Kidney glomerular epithelial cell (primary cell): ENCODE results near the gene MMP25.
"Not testable (repeated sequence)": the region's sequence is repeated elsewhere in the genome, so short reads cannot be mapped to it uniquely, and the experiment has no call there.

Experiments used
- DNase-seq: peaks from one replicate; lab custom pipeline; 2025; lab: John Stamatoyannopoulos, UW

MMP25 gene

GRCh38 chr16:3029491-3030221 is 16.7 kb upstream of the MMP25 start:
- DNase-seq = no peak

DNA sequence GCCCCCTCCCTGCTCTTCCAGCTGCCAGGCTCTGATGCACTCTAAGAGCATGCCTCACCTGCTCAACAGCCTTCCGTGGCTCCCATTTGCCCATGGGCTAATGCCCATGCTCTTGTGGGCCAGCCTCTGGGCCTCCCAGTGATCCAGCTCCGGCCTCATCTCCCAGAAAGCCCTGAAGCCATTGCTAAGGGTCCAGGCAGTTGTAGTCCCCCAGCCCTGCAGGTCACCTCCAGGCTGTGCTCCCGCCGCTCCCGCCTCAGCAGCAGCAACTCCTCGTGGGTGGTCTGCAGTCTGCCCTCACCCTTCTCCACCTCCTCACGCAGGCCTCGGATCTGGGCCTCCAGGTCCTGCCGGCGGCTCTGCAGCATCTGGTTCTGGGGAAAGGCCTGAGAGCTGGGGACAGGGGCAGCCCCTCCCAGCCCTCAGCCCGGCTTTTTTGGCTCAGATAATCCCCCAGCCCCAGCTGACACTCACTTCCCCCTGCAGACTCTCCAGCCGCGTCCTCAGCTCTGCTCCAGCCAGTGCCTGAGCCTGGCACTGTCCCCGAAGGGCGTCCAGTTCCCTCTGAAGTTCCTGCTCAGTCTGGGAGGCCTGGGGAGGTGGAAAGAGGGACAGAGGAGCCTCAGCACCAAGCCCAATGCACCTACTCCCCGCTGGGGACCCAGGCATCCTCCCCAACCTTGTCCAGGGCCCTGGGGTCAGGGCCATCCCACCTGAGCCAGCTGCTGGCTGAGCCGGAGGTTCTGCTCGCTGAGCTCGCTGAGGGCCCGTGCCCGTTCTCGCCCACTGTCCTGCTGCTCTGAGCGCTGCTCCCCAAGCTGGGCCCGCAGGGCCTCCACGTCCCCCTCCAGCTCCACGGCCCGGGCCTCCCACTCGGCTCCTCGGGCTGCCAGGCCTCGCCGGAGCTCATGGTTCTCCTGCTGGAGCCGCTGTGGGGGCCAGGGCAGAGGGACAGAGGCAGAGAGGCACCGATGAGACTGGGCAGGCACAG is 15.8 kb upstream of the MMP25 start:
- no peak for DNase-seq

DNA sequence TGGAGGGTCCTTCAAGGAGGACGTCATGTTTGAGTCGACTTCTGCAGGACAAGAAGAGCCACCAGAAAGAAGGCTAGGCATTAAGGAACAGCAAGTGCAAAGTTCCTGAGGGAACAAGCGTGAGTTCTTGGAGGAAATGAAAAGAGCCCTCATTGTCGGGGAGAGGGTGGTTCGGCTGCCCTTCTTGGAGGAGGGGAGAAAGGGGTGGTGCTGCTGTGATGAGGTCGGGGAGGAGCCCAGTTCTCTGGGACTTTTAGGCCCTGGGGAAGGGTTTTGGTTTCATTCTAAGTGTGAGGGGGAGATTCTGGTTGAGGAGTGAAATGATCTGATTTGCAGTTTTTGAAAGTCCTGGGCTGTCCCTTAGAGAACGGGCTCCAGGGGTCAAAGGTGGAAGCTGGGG is 13.7 kb upstream of the MMP25 start:
- no peak for DNase-seq

GRCh38 chr16:3035289-3035971 is 10.9 kb upstream of the MMP25 start:
- no peak for DNase-seq

- DNase-seq = no peak
These were observed 10.2 kb upstream of the MMP25 start for GRCh38 chr16:3035972-3036725.

DNA sequence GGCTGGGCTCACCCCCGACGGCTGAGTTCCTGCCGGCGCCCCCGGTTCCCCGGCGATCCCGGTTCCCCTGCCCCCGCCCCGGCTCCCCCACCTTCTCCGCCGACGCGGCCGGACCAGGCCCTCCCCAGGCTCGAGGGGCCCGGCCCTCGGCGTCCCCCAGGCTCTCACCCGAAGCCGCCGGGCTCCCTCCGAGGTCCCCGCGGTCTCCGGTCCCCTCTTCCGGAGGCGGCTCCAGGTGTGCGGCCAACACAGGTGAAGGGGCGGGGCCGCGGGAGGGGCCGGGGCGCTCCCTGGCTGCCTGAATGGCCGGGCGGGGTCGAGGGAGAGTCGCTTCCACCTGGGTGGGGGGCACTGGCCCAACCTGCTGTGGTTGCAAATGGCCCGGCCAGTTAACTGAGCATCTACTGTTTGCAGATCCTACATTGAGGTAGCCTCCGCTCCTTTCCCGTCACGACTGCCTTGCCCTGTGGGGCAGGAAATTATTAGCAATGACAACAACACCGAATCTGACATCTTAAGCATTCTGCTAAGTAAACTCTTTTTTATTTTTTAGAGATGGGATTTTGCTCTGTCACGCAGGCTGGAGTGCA is 9.5 kb upstream of the MMP25 start, which contains the start of gene BICDL2:
Gene BICDL2, minus strand, starts transcription at position 219 of the 590 bp plus-strand sequence. CDS start 1,448 bp downstream, outside the sequence.
- no peak for DNase-seq

- DNase-seq = no peak
These were observed 8.1 kb upstream of the MMP25 start for GRCh38 chr16:3038256-3038655.

DNA sequence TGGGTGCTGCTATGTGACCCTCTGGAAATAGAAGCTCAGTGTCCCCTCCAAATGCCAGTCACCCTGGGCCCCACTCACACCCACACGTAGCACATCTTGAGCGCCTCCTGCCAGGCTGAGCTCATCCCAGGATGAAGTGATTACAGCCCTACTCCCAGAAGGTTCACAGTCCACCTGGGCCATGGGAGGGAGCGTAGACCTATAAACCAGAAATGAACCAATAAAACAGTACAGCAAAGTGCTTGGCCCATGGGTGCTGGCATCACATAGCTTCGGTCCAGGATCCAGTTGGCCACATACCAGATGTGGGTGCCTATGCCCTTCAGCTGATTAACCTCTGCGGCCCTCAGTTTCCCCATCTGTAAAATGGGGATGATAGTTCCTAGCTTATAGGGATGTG is 7.5 kb upstream of the MMP25 start:
- DNase-seq = no peak

DNA sequence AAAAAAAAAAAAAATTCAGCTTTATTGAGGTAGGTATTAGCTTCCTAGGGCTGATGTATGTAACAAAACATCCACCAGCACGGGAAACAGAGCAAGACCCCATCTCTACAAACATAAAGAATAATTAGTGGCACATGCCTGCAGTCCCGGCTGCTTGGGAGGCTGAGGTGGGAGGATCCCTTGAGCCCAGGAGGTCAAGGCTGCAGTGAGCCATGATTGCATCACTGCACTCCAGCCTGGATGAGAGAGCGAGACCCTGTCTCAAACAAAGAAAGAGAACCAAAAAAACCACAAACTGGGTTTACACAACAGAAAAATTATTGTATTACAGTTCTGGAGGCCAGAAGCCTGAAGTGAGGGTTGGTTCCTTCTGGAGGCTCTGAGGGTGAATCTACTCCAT is 4.0 kb upstream of the MMP25 start:
- DNase-seq = no peak

DNA sequence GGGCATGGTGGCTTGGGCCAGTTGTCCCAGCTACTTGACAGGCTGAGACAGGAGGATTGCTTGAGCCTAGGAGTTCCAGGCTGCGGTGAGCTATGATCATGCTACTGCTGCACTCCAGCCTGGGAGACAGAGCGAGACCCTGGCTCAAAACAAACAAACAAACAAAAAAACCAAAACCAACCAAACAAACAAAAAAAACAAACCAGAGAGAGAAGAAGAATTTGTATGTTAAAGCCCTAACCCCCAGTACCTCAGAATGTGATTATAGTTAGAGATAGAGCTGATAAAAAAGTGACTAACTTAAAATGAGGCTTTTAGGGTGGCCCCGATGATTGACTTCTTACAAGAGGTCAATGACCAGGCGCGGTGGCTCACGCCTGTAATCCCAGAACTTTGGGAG is 1.7 kb upstream of the MMP25 start:
- DNase-seq = no peak

- no peak for DNase-seq
These were observed 453 bp downstream of the MMP25 start for GRCh38 chr16:3046641-3047386.

DNA sequence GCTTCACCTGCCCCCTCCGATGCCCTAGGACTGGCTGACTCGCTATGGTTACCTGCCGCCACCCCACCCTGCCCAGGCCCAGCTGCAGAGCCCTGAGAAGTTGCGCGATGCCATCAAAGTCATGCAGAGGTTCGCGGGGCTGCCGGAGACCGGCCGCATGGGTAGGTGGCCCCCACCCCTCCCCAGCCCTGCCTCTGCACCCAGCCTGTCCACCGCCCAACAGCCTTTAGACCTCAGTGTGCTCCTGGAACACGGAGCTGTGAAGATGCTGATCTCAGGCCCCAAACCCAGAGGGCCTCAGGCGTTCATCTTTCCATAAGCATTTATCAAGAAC is 993 bp downstream of the MMP25 start:
- DNase-seq = no peak

- no peak for DNase-seq
These were observed 3.6 kb downstream of the MMP25 start for GRCh38 chr16:3049921-3050481.

- no peak for DNase-seq
These were observed 4.1 kb downstream of the MMP25 start for GRCh38 chr16:3050487-3050886.

DNA sequence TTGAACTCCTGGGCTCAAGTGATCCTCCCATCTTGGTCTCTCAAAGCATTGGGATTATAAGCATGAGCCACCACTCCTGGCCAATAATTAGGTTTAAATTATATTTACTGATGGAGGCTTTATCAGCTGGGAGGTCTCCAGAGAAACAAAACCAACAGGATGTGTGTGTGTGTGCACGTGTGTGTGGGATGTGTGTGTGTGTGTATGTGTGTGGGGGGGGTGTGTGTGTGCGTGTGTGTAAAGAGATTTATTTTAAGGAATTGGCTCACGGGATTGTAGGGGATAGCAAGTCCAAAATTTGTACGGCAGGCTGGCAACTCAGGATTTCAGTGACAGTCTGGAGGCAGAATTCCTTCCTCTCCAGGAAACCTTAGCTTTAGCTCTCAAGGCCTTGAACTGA is 4.6 kb downstream of the MMP25 start:
- DNase-seq = no peak

DNA sequence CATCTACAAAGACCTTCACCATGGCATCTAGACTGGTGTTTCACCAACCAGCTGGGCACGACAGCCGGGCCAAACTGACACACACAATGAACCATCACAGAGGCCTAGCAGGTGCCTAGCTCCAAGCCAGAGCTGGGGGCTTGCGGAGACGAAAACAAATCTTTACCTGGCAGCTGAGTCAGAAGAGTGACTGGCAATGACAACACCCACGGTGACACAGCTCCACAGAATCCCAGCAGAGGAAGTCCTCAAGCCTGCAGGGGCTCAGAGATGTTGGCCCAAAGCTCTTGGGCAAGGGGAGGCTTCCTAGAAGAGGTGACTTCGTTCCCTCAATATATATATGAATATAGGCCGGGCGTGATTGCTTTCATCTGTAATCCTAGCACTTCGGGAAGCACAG is 5.1 kb downstream of the MMP25 start:
- DNase-seq = no peak

- not testable (repeated sequence) for DNase-seq
These were observed 6.4 kb downstream of the MMP25 start for GRCh38 chr16:3052571-3053329.

- DNase-seq = not testable (repeated sequence)
These were observed 7.0 kb downstream of the MMP25 start for GRCh38 chr16:3053330-3053710.

DNA sequence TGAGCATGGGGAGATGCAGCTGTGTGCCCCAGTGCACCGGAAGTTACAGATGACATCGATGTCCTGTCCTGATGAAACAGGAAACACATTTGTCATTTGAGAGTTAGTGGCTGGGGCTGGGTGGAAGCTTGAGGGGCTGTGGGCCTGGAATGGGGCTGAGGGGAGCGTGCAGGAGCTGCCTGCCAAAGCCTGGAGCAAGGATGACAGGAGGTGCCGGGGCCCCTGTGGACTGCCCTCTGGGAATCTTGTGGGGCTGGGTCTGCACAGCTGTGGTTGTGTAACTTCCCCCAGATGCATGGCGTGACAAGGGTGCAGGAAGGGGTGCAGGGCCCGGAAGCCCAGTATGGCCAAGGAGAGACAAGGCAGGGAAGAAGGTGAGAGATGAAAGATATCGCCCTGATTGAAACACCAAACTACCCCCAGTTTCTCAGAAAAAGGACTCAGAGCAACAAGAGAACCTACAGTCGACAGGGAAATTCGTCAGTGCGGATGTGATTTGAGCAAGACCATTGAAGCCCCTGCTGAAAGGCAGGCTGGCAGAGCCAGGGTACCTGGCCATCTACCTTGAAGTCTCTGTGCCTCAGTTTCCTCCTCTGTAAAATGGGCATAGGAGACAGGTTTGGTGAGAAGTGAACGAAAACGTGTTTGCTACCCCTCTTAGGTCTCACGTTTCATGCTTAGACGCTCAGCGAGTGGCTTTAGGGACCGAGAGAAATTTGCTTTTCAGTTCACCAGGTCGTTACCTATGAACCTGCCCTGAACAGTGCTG is 8.8 kb downstream of the MMP25 start:
- DNase-seq = no peak
